GM18511 (cell line): ENCODE results near the gene GLB1L2.

ENCODE experiments used
- ATAC-seq: cut with Tn5 transposase; IDR thresholded peaks from one replicate; pipeline ENCODE4 v1.9.1; 2021; ENCODE audit warnings: mild to moderate bottlenecking, moderate library complexity; ENCODE audit not compliant: unreplicated experiment

The GLB1L2 gene

GRCh38 chr11:134346101-134346975 lies 14.6 kb downstream of the GLB1L2 start:
- no peak for ATAC-seq

- no peak for ATAC-seq
These were observed 15.2 kb downstream of the GLB1L2 start for GRCh38 chr11:134346976-134347350.

GRCh38 chr11:134347441-134347840 lies 15.7 kb downstream of the GLB1L2 start:
- ATAC-seq, result no peak

GRCh38 chr11:134349109-134349801 lies 17.5 kb downstream of the GLB1L2 start:
- no peak for ATAC-seq

GRCh38 chr11:134349802-134350355 lies 18.1 kb downstream of the GLB1L2 start:
- no peak for ATAC-seq

GRCh38 chr11:134350381-134350780 lies 18.6 kb downstream of the GLB1L2 start:
- no peak for ATAC-seq

GRCh38 chr11:134352111-134352510 lies 20.3 kb downstream of the GLB1L2 start:
- ATAC-seq, result no peak

- ATAC-seq, result no peak
These were observed 23.3 kb downstream of the GLB1L2 start for GRCh38 chr11:134355136-134355535.

GRCh38 chr11:134355656-134356055 lies 23.9 kb downstream of the GLB1L2 start:
- no peak for ATAC-seq

GRCh38 chr11:134356656-134357544 lies 25.1 kb downstream of the GLB1L2 start:
- ATAC-seq, result no peak

- no peak for ATAC-seq
These were observed 25.7 kb downstream of the GLB1L2 start for GRCh38 chr11:134357545-134357839.

GRCh38 chr11:134358165-134358855 lies 26.5 kb downstream of the GLB1L2 start:
- ATAC-seq, result no peak

- ATAC-seq, result no peak
These were observed 27.2 kb downstream of the GLB1L2 start for GRCh38 chr11:134358856-134359490.

- ATAC-seq, result no peak
These were observed 27.9 kb downstream of the GLB1L2 start for GRCh38 chr11:134359646-134360045.

- peak; percentile 86 for ATAC-seq
These were observed 28.5 kb downstream of the GLB1L2 start for GRCh38 chr11:134360050-134360835.

GRCh38 chr11:134361661-134362060 lies 29.9 kb downstream of the GLB1L2 start:
- ATAC-seq, result no peak

GRCh38 chr11:134362192-134362901 lies 30.6 kb downstream of the GLB1L2 start:
- ATAC-seq, result no peak

- ATAC-seq, result no peak
These were observed 31.4 kb downstream of the GLB1L2 start for GRCh38 chr11:134363161-134363560.

GRCh38 chr11:134363592-134363991 lies 31.8 kb downstream of the GLB1L2 start:
- no peak for ATAC-seq
